NCI-H748 (cell line): ENCODE data around the gene PRF1.
A peak's percentile ranks its signal among the peaks of the same experiment; 100 is the strongest.
"Not testable (repeated sequence)": the region's sequence is repeated elsewhere in the genome, so short reads cannot be mapped to it uniquely, and the experiment has no call there.

Experiments
- DNase-seq: peaks from one replicate; lab custom pipeline; 2025; ENCODE audit not compliant: unreplicated experiment; lab: John Stamatoyannopoulos, UW

Gene PRF1

DNA sequence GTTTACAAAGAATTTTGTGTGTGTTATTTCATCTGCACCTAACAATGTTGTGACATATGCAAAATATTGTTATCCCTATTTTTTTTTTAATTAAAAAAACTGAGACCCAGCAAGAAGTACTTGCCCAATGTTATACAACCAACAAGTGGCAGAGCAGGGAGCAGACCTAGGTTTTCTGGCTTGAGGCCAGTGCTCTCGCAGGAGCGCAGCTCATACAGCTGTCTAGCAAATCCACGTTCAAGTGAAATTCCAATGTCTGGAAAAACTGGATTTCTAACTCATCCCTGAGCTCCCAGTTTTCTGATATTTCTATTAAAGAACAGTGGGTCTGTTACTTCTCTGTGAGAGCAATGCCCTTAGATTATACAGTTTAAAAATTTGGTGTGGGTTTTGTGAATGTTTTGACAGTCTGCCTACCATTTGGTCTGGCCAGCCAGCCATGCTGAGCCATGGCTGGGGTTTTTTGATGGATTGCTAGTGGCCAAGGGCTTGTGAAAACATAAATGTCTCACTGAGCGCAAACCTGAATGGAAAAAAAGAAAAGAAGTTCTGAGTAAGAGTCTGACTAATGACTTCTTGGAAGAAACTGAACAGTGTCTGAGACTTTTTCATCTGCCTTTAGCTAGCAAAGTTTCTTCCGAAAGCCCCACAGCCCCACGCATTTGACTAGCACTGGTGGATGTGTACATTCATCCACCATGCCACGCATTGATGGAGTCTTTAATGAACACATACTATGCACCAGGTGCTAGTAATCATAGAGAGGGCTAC is 15.4 kb upstream of the PRF1 start:
- no peak for DNase-seq

GRCh38 chr10:70616761-70617160 is 14.2 kb upstream of the PRF1 start:
- DNase-seq = no peak

- DNase-seq = no peak
Measured at GRCh38 chr10:70615784-70616522, 13.4 kb upstream of the PRF1 start.

DNA sequence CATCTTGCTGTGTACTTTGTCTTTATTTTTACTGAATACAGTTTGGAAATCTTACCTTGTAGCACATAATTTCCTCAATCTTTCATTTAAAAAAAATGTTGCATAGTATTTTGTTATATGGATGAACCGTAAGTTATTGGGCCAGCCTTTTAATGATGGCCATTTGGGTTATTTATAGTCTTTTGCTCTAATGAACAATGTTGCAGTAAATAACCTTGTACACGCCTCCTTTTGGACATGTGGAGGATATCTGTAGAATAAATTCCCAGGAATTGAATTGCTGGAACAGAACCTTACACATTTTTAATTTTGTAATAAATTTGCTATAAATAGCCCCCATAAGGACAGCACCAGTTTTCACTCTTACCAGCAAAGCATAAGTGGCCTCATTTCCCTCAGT is 12.7 kb upstream of the PRF1 start:
- no peak for DNase-seq

DNA sequence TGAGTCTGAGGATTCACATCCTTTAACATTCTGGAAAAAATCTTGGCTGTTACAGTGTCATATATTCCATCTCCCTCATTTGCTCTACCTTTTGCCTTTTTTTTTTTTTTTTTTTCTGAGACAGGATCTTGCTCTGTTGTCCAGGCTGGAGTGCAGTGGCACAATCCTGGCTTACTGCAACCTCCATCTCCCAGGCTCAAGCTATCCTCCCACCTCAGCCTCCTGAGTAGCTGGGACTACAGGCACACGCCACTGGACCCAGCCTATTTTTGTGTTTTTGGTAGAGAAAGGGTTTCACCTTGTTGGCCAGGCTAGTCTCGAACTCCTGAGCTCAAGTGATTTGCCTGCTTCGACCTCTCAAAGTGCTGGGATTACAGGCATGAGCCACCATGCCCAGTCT is 11.8 kb upstream of the PRF1 start:
- not testable (repeated sequence) for DNase-seq

GRCh38 chr10:70613941-70614340 is 11.4 kb upstream of the PRF1 start:
- DNase-seq = no peak

GRCh38 chr10:70607936-70608335 is 5.4 kb upstream of the PRF1 start:
- DNase-seq = no peak

DNA sequence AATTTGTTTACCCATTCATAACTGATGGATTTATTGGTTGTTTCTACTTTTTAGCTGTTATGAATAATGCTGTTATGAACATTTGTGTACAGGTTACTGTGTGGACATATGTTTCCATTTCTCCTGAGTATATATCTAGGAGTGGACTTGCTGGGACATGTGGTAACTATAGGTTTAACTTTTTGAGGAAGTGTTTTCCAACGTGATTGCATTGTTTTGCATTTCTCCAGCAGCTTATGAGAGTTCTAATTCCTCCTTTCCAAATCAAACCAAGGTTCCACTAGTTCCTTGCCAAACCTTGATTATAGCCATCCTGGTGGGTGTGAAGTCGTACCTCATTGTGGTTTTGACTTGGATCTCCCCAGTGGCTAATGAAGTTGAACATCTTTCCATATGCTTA is 2.6 kb upstream of the PRF1 start:
- no peak for DNase-seq

DNA sequence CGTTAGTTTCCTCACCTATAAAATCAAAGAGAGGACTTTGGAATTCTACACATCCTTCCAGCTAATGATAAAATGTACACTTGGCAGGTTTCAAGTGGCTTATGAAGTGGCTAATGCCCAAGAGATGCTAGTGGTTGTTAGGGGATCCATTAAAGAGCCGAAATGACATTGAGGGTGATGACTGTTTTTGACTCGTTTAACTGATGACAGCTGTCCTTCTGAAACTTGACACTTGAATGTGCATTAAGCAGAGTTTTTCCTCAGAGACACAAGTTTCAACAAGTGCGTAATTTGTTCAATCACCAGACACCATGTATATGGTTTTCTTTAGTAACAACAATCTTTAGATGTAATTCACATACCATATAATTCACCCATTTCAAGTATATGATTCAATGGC is 1.6 kb upstream of the PRF1 start:
- peak; percentile 2 for DNase-seq

GRCh38 chr10:70603449-70603801 is 884 bp upstream of the PRF1 start:
- no peak for DNase-seq

- DNase-seq = no peak
Measured at GRCh38 chr10:70601746-70602145, 795 bp downstream of the PRF1 start.

GRCh38 chr10:70600512-70601395 is 1.8 kb downstream of the PRF1 start:
- no peak for DNase-seq

DNA sequence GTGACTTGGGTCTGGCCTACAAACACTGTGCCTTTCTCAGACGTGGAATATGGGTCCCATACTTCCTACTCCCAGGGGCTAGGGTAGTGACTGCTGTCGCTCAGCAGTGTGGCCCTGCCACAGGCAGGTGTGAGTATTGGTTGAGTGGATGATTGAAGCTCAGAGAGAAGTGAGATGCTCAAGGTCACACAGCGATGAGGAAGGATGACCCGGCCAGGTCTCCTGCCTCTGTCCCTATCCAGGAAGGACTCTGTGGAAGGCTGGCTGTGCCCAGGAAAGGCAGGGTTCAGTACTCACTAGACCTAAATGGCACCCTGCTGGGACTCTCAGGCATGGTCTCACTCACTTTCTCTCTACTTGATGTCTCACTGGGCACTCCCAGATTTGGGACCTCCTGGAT is 2.8 kb downstream of the PRF1 start:
- DNase-seq = no peak

- DNase-seq = no peak
Measured at GRCh38 chr10:70599319-70599718, 3.2 kb downstream of the PRF1 start.

GRCh38 chr10:70598857-70599295 is 3.7 kb downstream of the PRF1 start:
- DNase-seq = no peak

GRCh38 chr10:70597856-70598815 is 4.4 kb downstream of the PRF1 start:
- no peak for DNase-seq

GRCh38 chr10:70596860-70597809 is 5.4 kb downstream of the PRF1 start:
- no peak for DNase-seq

DNA sequence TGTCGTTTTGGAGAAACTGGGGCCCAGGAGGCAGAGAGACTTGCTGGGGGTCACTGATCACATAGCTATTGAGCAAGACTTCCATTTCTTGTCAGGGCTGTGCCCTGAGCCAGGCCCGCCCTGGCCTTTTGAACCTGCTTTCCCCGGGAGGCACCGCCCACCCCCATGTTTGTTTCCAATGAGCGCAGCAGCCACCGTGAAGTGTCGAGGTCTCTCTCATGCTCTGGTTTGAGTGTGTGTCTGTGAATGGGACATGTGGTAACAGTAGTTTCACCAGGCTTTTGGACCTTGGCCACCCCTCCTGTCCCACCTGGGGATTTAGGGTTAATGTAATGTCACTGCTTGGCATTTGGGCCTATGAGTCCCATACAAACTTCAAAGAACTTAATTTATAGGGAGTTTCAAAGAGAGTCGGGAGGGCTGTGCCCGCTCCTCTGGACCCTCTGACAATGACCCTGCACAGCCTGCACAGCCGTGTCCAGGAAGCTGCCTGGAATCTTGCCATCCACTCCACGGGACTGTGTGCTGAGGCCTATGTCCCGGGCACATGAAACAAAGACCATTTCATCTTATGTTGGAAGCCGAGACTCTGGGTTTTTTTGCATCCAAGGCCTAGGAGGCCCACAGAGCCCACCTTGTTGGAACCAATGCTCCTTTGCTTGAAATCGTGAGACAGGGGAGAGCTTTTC is 6.3 kb downstream of the PRF1 start:
- no peak for DNase-seq

DNA sequence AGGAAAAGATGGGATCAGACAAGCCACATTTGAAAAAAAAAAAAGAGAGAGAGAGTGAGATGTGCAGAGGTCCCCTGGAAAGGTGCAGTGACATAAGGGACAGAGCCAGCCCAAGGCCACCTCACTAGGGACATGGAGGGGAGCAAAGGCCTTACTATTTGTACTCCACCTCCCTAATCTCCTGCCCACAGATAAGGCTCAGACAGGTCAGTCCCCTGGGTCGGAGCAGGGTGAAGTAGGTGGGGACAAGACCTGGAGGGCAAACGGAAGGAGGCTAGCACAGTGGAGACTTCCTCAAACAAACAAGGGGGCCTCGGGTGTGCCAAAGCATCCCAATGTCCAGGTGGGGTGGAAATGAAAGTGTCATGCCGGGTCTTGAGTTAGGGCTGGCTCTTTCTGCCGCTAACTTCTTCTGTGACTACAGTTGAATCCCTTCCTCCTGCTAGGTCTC is 7.0 kb downstream of the PRF1 start:
- no peak for DNase-seq
